Right lung (tissue), 5 donors: ENCODE measurements around the gene VPS39. TPM values are rescaled to one million over a fixed set of nuclear protein-coding genes. Genes with fewer than 3 reads are reported as not detected.

Experiments used
- DNase-seq, 2 donors: peaks; one replicate each; pipeline ENCODE4 v3.0.0-alpha.2; 2013
- polyA plus RNA-seq, 5 donors: library from polyadenylated mRNA; unstranded; fragments of 120-200 nt; gene quantifications; one replicate each; pipeline versions ENCODE4 v1.2.1 to v1.2.3, GENCODE V29; 2013; ENCODE audit warnings: inconsistent platforms in 1 of 5, low replicate concordance in 1 of 5; ENCODE audit not compliant: insufficient read length in 5 of 5, insufficient read depth in 1 of 5

VPS39 gene
- polyA plus RNA-seq, 5 donors, result 63.7 to 90.3 (median 84.0) TPM

DNA sequence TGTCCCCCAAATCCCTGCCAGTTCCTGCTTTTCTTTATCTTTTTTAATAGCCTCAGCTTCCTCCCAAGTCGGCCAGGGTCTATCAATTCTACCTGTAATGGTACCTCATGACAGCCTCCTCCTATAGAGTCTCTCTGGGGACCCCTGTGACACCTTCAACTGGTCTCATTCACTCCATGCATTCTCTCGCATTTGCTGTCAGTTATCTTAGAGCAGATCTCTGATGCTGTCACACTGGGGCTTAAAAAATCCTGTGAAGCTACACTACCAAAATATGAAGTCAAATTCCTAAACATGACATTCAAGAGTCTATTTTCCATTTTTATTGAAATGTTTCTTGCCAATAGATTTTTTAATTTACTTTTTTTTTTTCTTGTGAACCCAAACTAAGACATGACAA lies 5.5 kb downstream of the VPS39 start:
- DNase-seq, result no peak

DNA sequence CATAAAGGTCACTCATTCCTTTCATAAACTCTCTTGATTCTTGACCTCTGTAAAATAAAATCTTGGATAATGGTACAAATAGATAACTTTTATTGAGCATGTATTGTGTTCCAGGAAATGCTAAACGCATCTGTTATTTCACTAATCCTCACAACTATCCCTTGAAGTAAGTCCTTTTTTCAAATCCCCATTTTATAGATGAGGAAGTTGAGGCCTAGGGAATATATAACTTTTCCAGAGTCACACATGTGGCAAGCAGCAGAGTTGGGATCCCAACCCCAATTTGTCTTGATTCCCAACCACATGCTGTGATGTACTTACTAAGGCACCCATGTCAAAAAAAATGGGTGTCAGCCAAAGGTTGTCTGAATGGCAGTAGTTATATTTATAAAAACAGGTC lies 6.3 kb downstream of the VPS39 start:
- DNase-seq, result no peak

DNA sequence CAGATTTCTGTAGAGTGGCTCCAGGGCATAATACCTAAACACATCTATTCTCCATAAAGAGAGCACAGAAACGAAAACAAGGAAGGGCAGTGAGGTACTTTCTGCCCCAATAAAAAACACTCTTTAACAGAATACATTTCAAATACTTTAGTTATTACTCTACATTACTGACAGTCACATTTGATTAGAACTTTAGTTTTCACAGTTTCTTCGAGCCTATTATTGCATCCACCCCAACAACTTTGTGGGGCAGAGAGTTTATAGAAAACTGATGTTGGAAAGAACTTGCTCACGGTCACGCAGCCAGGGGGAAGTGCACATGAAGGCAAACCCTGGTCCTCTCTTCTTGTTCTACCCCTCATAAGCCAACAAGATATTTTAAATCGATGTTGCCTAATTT lies 9.0 kb downstream of the VPS39 start:
- no peak for DNase-seq

DNA sequence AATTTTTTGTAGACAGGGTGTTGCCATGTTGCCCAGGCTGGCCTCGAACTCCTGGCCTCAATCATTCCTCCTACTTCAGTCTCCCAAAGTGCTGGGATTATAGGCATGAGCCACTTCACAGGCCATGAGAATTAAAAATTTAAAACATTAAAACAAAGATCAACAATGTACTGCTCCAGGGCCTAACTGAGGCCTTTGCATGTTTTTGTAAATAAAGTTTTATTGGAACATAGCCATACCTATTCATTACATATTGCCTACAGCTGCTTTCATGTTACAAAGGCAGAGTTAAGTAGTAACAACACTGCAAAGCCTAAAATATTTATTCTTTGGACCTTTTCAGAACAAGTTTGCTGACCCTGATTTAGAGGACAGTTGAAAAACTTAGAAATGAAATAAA lies 9.6 kb downstream of the VPS39 start:
- no peak for DNase-seq

DNA sequence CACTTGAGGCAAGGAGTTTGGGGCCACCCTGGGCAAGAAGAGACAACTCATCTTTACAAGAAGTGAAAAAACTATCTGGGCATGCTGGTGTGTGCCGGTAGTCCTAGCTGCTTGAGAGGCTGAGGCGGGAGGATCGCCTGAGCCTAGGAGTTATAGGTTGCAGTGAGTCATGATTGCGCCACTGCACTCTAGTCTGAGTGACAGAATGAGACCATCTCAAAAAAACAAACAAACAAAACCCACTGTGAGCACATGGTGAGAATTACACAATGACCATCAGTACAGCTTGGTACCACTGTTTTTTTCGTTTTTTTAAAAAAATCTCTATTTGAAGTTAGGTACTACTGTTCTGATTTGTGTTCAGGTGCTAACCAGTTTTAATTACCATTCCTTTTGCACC lies 13.6 kb downstream of the VPS39 start:
- DNase-seq, result no peak

DNA sequence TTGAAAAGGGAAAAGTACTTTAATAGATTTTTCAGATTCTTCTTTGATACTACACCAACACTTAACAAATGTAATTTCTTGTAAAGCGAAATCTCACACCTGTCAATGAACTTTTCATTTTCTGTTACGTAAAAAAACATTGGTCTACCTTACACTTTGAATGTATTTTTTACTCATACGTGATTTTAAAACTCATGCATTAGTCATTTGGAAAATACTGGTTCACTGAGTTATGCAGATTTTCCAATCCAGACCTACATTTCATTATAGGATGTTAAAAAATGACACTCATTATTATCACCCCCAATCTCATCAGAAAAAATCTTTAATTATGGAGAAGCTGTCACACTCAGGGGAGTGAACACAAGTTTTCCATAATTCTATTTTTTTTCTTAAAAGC lies 14.7 kb downstream of the VPS39 start:
- DNase-seq, result no peak

DNA sequence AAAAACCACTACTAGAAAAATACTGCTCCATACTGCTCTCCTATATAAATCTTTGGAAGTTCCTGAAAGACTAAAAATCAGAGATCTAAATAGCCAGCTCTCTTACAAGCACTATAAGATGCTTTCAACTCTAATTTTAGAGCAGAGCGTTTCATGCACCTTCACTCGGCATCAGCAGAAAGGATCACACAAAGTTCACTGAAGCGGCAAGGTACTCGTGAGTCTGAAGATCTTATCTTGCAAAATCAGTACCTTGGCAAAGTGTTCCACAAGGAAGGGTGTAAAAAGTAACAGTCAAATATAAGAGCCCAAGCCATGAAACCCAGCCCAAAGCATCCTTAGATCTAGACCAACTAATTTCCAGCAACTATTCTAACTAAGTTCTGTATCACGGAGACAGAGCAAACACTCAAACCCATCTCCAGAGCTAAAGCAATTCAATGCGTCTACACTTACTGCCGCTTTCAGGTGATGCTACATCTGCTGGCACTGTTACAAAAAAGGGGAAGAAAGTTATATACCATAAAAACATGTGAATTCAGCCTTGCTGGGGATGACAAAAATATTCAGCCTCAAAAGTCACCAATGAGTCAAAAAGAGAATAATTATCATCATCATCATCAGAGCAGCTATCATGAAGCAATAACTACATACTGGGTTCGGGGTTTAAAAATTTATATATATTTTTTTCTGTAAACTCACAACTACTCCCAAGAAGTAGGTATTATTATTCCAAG lies 16.3 kb downstream of the VPS39 start:
- DNase-seq, result no peak

DNA sequence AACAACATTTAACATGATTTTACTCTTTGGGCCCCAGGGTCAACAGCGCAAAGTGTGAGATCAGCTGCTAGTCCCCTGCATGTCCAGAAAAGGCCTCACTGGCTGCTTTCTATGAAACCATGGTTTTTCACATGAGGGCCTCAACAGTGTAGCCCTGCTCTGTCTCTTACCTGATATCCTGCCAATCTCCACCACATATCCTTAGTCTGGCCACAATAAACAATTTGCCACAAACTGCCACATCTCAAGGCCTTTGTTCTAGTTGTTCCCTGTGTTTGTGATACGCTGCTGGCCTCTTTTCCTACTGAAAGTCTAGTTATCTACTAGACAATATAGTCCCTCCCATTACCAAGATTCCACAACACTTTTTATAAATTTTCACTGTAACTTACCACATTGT lies 17.7 kb downstream of the VPS39 start:
- no peak for DNase-seq

DNA sequence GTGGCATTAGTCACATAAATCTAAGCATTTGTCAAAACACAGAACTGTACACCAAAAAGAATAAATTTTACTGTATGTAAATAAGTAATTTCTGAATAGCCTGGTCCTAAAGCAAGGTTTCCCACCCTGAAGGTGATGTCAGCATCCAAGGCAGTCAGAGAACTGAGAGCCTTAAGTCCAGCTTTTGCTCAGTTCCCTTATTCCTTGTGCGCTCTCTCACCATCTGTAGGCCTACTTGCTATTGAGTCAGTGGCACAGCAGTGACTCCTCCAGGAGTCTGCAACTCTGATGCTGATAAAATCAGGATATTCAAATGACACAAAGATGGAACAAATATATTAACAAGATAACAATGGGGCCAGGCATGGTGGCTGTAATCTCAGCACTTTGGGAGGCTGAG lies 22.3 kb downstream of the VPS39 start:
- no peak for DNase-seq

- DNase-seq, result no peak
Measured at GRCh38 chr15:42184736-42185135, 23.4 kb downstream of the VPS39 start.

DNA sequence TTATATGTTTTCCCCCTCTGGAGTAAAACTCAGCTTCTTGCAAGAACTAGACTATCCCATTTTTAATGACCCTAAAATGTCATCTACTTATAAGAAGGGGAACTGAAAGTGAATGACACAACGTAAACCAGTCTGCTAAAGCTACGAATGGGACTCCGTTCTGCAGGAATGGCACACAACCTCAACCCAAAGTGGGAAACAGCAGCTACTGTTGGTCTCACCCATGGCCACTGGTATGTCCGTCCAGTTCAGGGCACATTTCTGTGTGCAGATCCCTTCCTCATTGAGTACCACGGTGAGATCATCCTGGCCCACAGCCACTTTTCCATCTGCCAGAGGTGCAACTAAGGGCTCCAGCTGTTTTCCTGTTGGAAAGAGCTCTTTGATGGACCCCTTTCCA lies 23.8 kb downstream of the VPS39 start:
- DNase-seq, result no peak

GRCh38 chr15:42182961-42183360 lies 25.1 kb downstream of the VPS39 start:
- DNase-seq, result no peak

DNA sequence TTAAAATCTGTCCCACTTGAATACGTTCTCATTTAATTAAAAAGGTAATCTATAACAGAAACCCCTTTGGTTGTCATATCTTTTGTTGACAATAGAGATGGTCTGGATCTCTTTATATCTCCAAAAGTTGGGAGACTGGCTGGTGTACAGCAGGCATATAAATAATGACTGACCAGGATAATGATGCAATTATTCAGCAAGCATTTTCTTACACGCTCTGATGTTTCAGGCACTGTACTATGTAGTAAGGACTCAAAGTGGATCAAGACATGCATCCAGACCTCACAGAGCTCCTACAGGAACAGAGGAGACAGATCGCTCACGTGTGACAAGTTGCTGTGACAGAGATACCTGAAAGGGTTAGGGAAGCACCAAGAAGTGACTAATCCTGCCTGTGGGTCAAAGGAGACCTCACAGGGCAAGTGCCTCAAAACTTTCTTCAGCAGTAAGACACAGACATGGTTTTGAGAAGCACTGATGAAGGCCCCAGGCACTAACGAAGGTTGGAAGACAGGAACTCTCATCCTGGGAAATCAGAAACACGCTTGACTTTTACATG lies 25.7 kb downstream of the VPS39 start:
- DNase-seq, result no peak

GRCh38 chr15:42178056-42178455 lies 30.0 kb downstream of the VPS39 start:
- DNase-seq, result no peak

- DNase-seq, result no peak
Measured at GRCh38 chr15:42175671-42176070, 32.4 kb downstream of the VPS39 start.

- DNase-seq, result no peak
Measured at GRCh38 chr15:42172475-42172874, 35.6 kb downstream of the VPS39 start.

DNA sequence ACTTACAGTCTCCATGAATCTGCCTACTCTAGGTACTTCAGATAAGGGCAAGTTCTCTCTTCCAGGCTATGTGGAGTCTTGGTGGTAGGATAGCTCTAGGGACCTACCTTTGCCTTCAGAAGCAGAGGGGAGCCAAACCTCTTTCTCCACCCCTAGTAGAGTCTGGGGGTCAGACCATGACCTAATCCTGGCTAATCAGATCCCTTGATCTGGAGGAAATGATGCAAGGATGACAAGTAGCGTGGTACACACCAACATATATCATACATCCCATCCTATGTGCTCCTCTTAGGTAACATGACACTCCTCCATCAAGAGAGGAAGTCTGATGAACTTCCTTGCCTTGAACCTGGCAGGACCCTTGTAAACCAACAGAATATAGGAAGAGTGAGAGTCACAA lies 36.3 kb downstream of the VPS39 start:
- no peak for DNase-seq

- no peak for DNase-seq
Measured at GRCh38 chr15:42171122-42171521, 37.0 kb downstream of the VPS39 start.

GRCh38 chr15:42166225-42166940 lies 41.7 kb downstream of the VPS39 start:
- no peak for DNase-seq

GRCh38 chr15:42165106-42165505 lies 43.0 kb downstream of the VPS39 start:
- DNase-seq, result no peak

GRCh38 chr15:42163947-42164550 lies 44.1 kb downstream of the VPS39 start:
- no peak for DNase-seq

GRCh38 chr15:42163291-42163690 lies 44.8 kb downstream of the VPS39 start:
- DNase-seq, result no peak

- DNase-seq, result peak; percentile 36 to 48
Measured at GRCh38 chr15:42160136-42160535, 48.0 kb downstream of the VPS39 start.
